Keratinocyte (primary cell): ENCODE data around the gene MMP24OS. TPM values are rescaled to one million over a fixed set of nuclear protein-coding genes. Genes with fewer than 3 reads are reported as not detected.

Experiments
- DNase-seq: peaks from one replicate; pipeline ENCODE4 v3.0.0-alpha.2; 2011; ENCODE audit warnings: low read depth, missing footprints, low spot score
- FAIRE-seq: peaks from 2 replicates; lab custom pipeline; 2011; peaks lifted over from hg19 to GRCh38; lab: Jason Lieb, UNC
- H2AFZ ChIP-seq: 2 replicates; pipeline ENCODE4 v1.6.0; 2012; ENCODE audit warnings: low read length, control low read depth, inconsistent platforms; ENCODE audit not compliant: control insufficient read depth
- H3K27ac ChIP-seq: 2 replicates; pipeline ENCODE4 v1.5.1; 2011; ENCODE audit warnings: low read length; ENCODE audit not compliant: control insufficient read depth, insufficient read depth
- H3K27me3 ChIP-seq: 3 replicates; pipeline ENCODE4 v1.6.0; 2011; ENCODE audit warnings: low read length; ENCODE audit not compliant: control insufficient read depth, insufficient read depth; ENCODE audit errors: extremely low read depth
- H3K36me3 ChIP-seq, 2 experiments: 2 replicates in 1 of 2; 3 replicates in 1 of 2; pipeline ENCODE4 v1.5.1; 2011; ENCODE audit warnings: low read length in 2 of 2, mild to moderate bottlenecking in 1 of 2; ENCODE audit not compliant: control insufficient read depth in 2 of 2, insufficient read depth in 2 of 2; ENCODE audit errors: extremely low read depth in 1 of 2
- H3K4me1 ChIP-seq: 3 replicates; pipeline ENCODE4 v1.5.1; 2011; ENCODE audit warnings: low read length; ENCODE audit not compliant: control insufficient read depth, insufficient read depth; ENCODE audit errors: extremely low read depth
- H3K4me2 ChIP-seq: 3 replicates; pipeline ENCODE4 v1.6.0; 2011; ENCODE audit warnings: low read depth, low read length; ENCODE audit not compliant: control insufficient read depth, insufficient read depth; ENCODE audit errors: extremely low read depth
- H3K4me3 ChIP-seq, 3 experiments: fragments of 200-600 bp in 1 of 3; sonication (generic) in 1 of 3; 2 replicates in 2 of 3; 3 replicates in 1 of 3; pipeline ENCODE4 v1.5.1; 2011 to 2016; ENCODE audit warnings: low read length in 3 of 3, mild to moderate bottlenecking in 3 of 3, control low read depth in 2 of 3, inconsistent platforms in 1 of 3, low read depth in 1 of 3, mixed read lengths in 1 of 3, mixed run types in 1 of 3, moderate library complexity in 1 of 3; ENCODE audit not compliant: control insufficient read depth in 2 of 3, insufficient read depth in 2 of 3; ENCODE audit errors: extremely low read depth in 1 of 3
- H3K79me2 ChIP-seq: 2 replicates; pipeline ENCODE4 v1.6.0; 2012; ENCODE audit warnings: low read length; ENCODE audit not compliant: control insufficient read depth, insufficient read depth
- H3K9ac ChIP-seq: 3 replicates; pipeline ENCODE4 v1.6.0; 2011; ENCODE audit warnings: low read length; ENCODE audit not compliant: control insufficient read depth, insufficient read depth; ENCODE audit errors: extremely low read depth
- H3K9me1 ChIP-seq: 3 replicates; pipeline ENCODE4 v1.6.0; 2011; ENCODE audit warnings: low read length; ENCODE audit not compliant: control insufficient read depth, insufficient read depth; ENCODE audit errors: extremely low read depth
- H3K9me3 ChIP-seq: 2 replicates; pipeline ENCODE4 v1.5.1; 2012; ENCODE audit warnings: low read depth, low read length; ENCODE audit not compliant: control insufficient read depth
- H4K20me1 ChIP-seq: 3 replicates; pipeline ENCODE4 v1.6.0; 2011; ENCODE audit warnings: low read length; ENCODE audit not compliant: control insufficient read depth, insufficient read depth; ENCODE audit errors: extremely low read depth
- CTCF ChIP-seq, 3 experiments: IDR thresholded peaks in 1 of 3; conservative IDR thresholded peaks in 1 of 3; optimal IDR thresholded peaks in 1 of 3; 2 replicates in 2 of 3; 3 replicates in 1 of 3; pipeline versions ENCODE3 to v1.5.1; 2011; ENCODE audit warnings: low read length in 3 of 3, mild to moderate bottlenecking in 3 of 3, moderate library complexity in 2 of 3, control low read depth in 1 of 3, inconsistent platforms in 1 of 3; ENCODE audit not compliant: insufficient read depth in 2 of 3; ENCODE audit errors: extremely low read depth in 1 of 3
- EZH2 ChIP-seq: IDR thresholded peaks from one replicate; pipeline ENCODE4 v1.6.1; 2012; ENCODE audit warnings: inconsistent platforms, mild to moderate bottlenecking, low read length, moderate library complexity
- dilution Hi-C: fragments of 300-500 bp; cut with MboI; formaldehyde crosslinking; loops from one replicate; pipeline ENCODE4 v1.7.0; 2020; ENCODE audit warnings: low sequenced_read_pairs; ENCODE audit not compliant: extremely low pct_ligation_motif_present
- polyA plus RNA-seq, 5 experiments: library from polyadenylated mRNA; depleted of rRNA in 3 of 5; stranded (reverse) in 3 of 5; stranded (forward) in 1 of 5; unstranded in 1 of 5; fragments of >200 nt; gene quantifications; 1 replicate in 1 of 5; 2 replicates in 3 of 5; 3 replicates in 1 of 5; pipeline versions ENCODE4 v1.2.1 to v1.2.3, GENCODE V29; 2011 to 2012; ENCODE audit warnings: missing spikeins in 2 of 5, low read depth in 1 of 5, low replicate concordance in 1 of 5

MMP24OS gene
- polyA plus RNA-seq, 1 donor (not counting 4 experiments of a cell fraction or from before 2014, with no cell fraction given) = 19.5 TPM

- H3K9me1 ChIP-seq = no peaks in the 10 kb centered on the region
- FAIRE-seq = no peak
- no peak overlapping the region for H3K9ac ChIP-seq
- no peak overlapping the region for H2AFZ ChIP-seq
- peaks cover 0 to 7% of the 10 kb centered on the region in 2 experiments for H3K36me3 ChIP-seq
- H3K27me3 ChIP-seq = no peaks in the 10 kb centered on the region
- no peak overlapping the region for H3K4me2 ChIP-seq
- no peak for DNase-seq
- no peak overlapping the region for H3K27ac ChIP-seq
- dilution Hi-C loops = no loop called here
- no peaks in the 10 kb centered on the region for H3K79me2 ChIP-seq
- no peaks in the 10 kb centered on the region for H3K9me3 ChIP-seq
- TF ChIP-seq CTCF (optimal IDR thresholded peaks at IDR 0.05 in 1 of 3, IDR thresholded peaks at IDR 0.05 in 1 of 3, conservative IDR thresholded peaks at IDR 0.05 in 1 of 3; ENCODE audit: extremely low read depth in 1 of 3, insufficient read depth in 2 of 3, low read length in 3 of 3) = no peak
- TF ChIP-seq EZH2 = no peak
- no peaks in the 10 kb centered on the region for H4K20me1 ChIP-seq
- H3K4me1 ChIP-seq = peaks cover 20% of the 10 kb centered on the region
- no peak overlapping the region for H3K4me3 ChIP-seq
Measured at GRCh38 chr20:35325401-35325800, 47.5 kb upstream of the MMP24OS start.

- dilution Hi-C loops = no loop called here
- H3K27me3 ChIP-seq = no peaks in the 10 kb centered on the region
- H3K4me1 ChIP-seq = peaks cover 38% of the 10 kb centered on the region
- DNase-seq (no peak), FAIRE-seq (peak; percentile 65)
- no peak overlapping the region for H3K4me2 ChIP-seq
- no peak overlapping the region for H3K4me3 ChIP-seq
- no peak overlapping the region for H3K9ac ChIP-seq
- no peaks in the 10 kb centered on the region for H3K9me1 ChIP-seq
- no peak overlapping the region for H2AFZ ChIP-seq
- H3K36me3 ChIP-seq = peaks cover 0 to 6% of the 10 kb centered on the region in 2 experiments
- TF ChIP-seq CTCF (optimal IDR thresholded peaks at IDR 0.05 in 1 of 3, IDR thresholded peaks at IDR 0.05 in 1 of 3, conservative IDR thresholded peaks at IDR 0.05 in 1 of 3; ENCODE audit: extremely low read depth in 1 of 3, insufficient read depth in 2 of 3, low read length in 3 of 3) = no peak
- no peak for TF ChIP-seq EZH2
- H4K20me1 ChIP-seq = no peaks in the 10 kb centered on the region
- H3K27ac ChIP-seq = no peak overlapping the region
- H3K79me2 ChIP-seq = no peaks in the 10 kb centered on the region
- no peaks in the 10 kb centered on the region for H3K9me3 ChIP-seq
Measured at GRCh38 chr20:35320396-35321126, 42.6 kb upstream of the MMP24OS start.
